GM04503 (cell line): ENCODE data around the gene CMTM3.

Experiments
- DNase-seq: peaks from one replicate; pipeline ENCODE4 v3.0.0-alpha.2; 2012; ENCODE audit warnings: low read depth

CMTM3 gene

GRCh38 chr16:66662445-66663194, 58.1 kb downstream of the CMTM3 start:
- DNase-seq: no peak
